HepG2 (cell line): ENCODE measurements around the gene ATP5PB.

Experiments used
- ATF7 ChIP-seq, 2 experiments: fragments of 450-650 bp in 1 of 2; sonication (generic) in 1 of 2; formaldehyde crosslinking in 1 of 2; IDR thresholded peaks; 2 replicates each; pipeline versions ENCODE4 v1.4.0 to v1.6.1; 2016 to 2020; ENCODE audit warnings: antibody characterized with exemption in 1 of 2, mild to moderate bottlenecking in 1 of 2, missing genetic modification reagents in 1 of 2
- FOXA1 ChIP-seq, 2 experiments: fragments of 450-650 bp in 1 of 2; sonication (generic) in 1 of 2; formaldehyde crosslinking in 1 of 2; IDR thresholded peaks; 2 replicates each; pipeline versions ENCODE4 v1.4.0 to v1.6.1; 2016 to 2020; ENCODE audit warnings: missing genetic modification reagents in 1 of 2
- GABPB1 ChIP-seq: IDR thresholded peaks from 2 replicates; pipeline ENCODE4 v1.6.1; 2016; ENCODE audit warnings: mild to moderate bottlenecking, missing genetic modification reagents, moderate library complexity, missing compliant biosample characterization
- HNRNPUL1 ChIP-seq: fragments of 200-400 bp; formaldehyde crosslinking; IDR thresholded peaks from 2 replicates; pipeline ENCODE4 v1.6.1; 2017; ENCODE audit warnings: low read depth, mild to moderate bottlenecking, low read length, moderate library complexity
- HOMEZ ChIP-seq: IDR thresholded peaks from 2 replicates; pipeline ENCODE4 v1.6.1; 2016; ENCODE audit warnings: low read depth
- NBN ChIP-seq: fragments of 450-650 bp; conservative IDR thresholded peaks from 2 replicates; pipeline ENCODE4 v1.6.1; 2017
- NR1H2 ChIP-seq: sonication (generic); formaldehyde crosslinking; IDR thresholded peaks from 2 replicates; pipeline ENCODE4 v1.8.1; 2022; ENCODE audit warnings: low read depth, missing genetic modification reagents, borderline replicate concordance
- SP1 ChIP-seq, 2 experiments: fragments of 450-650 bp in 1 of 2; sonication (generic) in 1 of 2; formaldehyde crosslinking in 1 of 2; IDR thresholded peaks; 2 replicates each; pipeline versions ENCODE4 v1.4.0 to v1.6.1; 2016 to 2020; ENCODE audit warnings: missing genetic modification reagents in 1 of 2
- ZNF749 ChIP-seq: sonication (generic); formaldehyde crosslinking; IDR thresholded peaks from 2 replicates; pipeline ENCODE4 v1.8.0; 2022; ENCODE audit warnings: mild to moderate bottlenecking, missing genetic modification reagents, moderate library complexity, borderline replicate concordance
- ZSCAN20 ChIP-seq: sonication (generic); formaldehyde crosslinking; IDR thresholded peaks from 2 replicates; pipeline ENCODE4 v1.4.0; 2020; ENCODE audit warnings: missing genetic modification reagents, mild to moderate bottlenecking, borderline replicate concordance
- ZUFSP ChIP-seq: sonication (generic); formaldehyde crosslinking; IDR thresholded peaks from 2 replicates; pipeline ENCODE4 v1.9.0; 2021; ENCODE audit warnings: missing genetic modification reagents, mild to moderate bottlenecking, borderline replicate concordance
- TF ChIP-seq, protein P1 (sequence below): sonication (generic); formaldehyde crosslinking; IDR thresholded peaks from 2 replicates; pipeline ENCODE4 v1.5.0; 2020; ENCODE audit warnings: mild to moderate bottlenecking, missing genetic modification reagents, moderate library complexity
- TF ChIP-seq, protein P2 (sequence below): IDR thresholded peaks from 2 replicates; pipeline ENCODE4 v1.6.1; 2012; ENCODE audit warnings: low read depth, low read length, improper control_type of control experiment
- TF ChIP-seq, protein P3 (sequence below): sonication (generic); formaldehyde crosslinking; IDR thresholded peaks from 2 replicates; pipeline ENCODE4 v1.5.0; 2020; ENCODE audit warnings: missing genetic modification reagents

GRCh38 chr1:111417755-111418154 lies 31.5 kb upstream of the ATP5PB start:
- TF ChIP-seq, protein P1, sequence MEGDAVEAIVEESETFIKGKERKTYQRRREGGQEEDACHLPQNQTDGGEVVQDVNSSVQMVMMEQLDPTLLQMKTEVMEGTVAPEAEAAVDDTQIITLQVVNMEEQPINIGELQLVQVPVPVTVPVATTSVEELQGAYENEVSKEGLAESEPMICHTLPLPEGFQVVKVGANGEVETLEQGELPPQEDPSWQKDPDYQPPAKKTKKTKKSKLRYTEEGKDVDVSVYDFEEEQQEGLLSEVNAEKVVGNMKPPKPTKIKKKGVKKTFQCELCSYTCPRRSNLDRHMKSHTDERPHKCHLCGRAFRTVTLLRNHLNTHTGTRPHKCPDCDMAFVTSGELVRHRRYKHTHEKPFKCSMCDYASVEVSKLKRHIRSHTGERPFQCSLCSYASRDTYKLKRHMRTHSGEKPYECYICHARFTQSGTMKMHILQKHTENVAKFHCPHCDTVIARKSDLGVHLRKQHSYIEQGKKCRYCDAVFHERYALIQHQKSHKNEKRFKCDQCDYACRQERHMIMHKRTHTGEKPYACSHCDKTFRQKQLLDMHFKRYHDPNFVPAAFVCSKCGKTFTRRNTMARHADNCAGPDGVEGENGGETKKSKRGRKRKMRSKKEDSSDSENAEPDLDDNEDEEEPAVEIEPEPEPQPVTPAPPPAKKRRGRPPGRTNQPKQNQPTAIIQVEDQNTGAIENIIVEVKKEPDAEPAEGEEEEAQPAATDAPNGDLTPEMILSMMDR (CRISPR knock-in tag): no peak
- no peak for TF ChIP-seq ZNF749 (CRISPR knock-in tag)
- TF ChIP-seq, protein P2, sequence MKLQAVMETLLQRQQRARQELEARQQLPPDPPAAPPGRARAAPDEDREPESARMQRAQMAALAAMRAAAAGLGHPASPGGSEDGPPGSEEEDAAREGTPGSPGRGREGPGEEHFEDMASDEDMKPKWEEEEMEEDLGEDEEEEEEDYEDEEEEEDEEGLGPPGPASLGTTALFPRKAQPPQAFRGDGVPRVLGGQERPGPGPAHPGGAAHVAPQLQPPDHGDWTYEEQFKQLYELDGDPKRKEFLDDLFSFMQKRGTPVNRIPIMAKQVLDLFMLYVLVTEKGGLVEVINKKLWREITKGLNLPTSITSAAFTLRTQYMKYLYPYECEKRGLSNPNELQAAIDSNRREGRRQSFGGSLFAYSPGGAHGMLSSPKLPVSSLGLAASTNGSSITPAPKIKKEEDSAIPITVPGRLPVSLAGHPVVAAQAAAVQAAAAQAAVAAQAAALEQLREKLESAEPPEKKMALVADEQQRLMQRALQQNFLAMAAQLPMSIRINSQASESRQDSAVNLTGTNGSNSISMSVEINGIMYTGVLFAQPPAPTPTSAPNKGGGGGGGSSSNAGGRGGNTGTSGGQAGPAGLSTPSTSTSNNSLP: 0 out of 2 replicates have a peak, but pooled peaks have one; percentile 26
- TF ChIP-seq HNRNPUL1: no peak
- TF ChIP-seq GABPB1 (CRISPR knock-in tag): no peak
- peak; percentile 78; the same call in 1 of the 2 replicates for TF ChIP-seq FOXA1 (IDR thresholded peaks at IDR 0.05)
- TF ChIP-seq FOXA1 (CRISPR knock-in tag; IDR thresholded peaks at IDR 0.05): peak; percentile 96
- no peak for TF ChIP-seq ATF7 (IDR thresholded peaks at IDR 0.05)
- no peak for TF ChIP-seq ATF7 (CRISPR knock-in tag; IDR thresholded peaks at IDR 0.05)
- no peak for TF ChIP-seq ZUFSP
- TF ChIP-seq, protein P3, sequence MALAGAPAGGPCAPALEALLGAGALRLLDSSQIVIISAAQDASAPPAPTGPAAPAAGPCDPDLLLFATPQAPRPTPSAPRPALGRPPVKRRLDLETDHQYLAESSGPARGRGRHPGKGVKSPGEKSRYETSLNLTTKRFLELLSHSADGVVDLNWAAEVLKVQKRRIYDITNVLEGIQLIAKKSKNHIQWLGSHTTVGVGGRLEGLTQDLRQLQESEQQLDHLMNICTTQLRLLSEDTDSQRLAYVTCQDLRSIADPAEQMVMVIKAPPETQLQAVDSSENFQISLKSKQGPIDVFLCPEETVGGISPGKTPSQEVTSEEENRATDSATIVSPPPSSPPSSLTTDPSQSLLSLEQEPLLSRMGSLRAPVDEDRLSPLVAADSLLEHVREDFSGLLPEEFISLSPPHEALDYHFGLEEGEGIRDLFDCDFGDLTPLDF (CRISPR knock-in tag): no peak
- TF ChIP-seq SP1 (IDR thresholded peaks at IDR 0.05): no peak
- no peak for TF ChIP-seq SP1 (CRISPR knock-in tag; IDR thresholded peaks at IDR 0.05)
- peak; percentile 45; the same call in 1 of the 2 replicates for TF ChIP-seq HOMEZ (CRISPR knock-in tag)
- no peak for TF ChIP-seq NR1H2
- no peak for TF ChIP-seq NBN
- no peak for TF ChIP-seq ZSCAN20 (CRISPR knock-in tag)
